Activated T-cell treated with anti-CD3 and anti-CD28 coated beads for 4 hours (primary cell): ENCODE data around the gene CEP55.

Source experiments
- DNase-seq: peaks from one replicate; pipeline ENCODE4 v3.0.0-alpha.2; 2020

Gene CEP55

GRCh38 chr10:93471110-93471651 is 25.2 kb upstream of the CEP55 start:
- no peak for DNase-seq

- no peak for DNase-seq
Measured at GRCh38 chr10:93473161-93473560, 23.3 kb upstream of the CEP55 start.

- DNase-seq: no peak
Measured at GRCh38 chr10:93473804-93474472, 22.5 kb upstream of the CEP55 start.

GRCh38 chr10:93475227-93475626 is 21.2 kb upstream of the CEP55 start:
- no peak for DNase-seq

- no peak for DNase-seq
Measured at GRCh38 chr10:93475871-93476270, 20.5 kb upstream of the CEP55 start.

- no peak for DNase-seq
Measured at GRCh38 chr10:93476756-93477155, 19.7 kb upstream of the CEP55 start.

DNA sequence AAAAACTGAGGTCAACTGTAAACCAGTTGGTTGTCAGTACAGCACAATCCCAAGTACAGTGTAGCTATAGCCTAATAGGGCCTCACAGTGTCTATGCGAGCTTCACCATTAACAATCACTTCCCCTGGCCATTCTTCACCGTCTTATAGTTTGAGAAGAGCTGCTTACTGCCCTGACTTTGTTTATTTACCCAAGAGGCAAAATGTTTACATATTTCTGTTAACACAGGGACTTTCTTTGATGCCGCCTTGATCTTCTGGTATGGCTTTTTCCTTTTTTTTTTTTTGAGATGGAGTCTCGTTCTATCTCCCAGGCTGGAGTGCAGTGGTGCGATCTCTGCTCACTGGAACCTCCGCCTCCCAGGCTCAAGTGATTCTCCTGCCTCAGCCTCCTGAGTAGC is 17.5 kb upstream of the CEP55 start:
- no peak for DNase-seq

- no peak for DNase-seq
Measured at GRCh38 chr10:93481637-93482144, 14.7 kb upstream of the CEP55 start.

- peak; percentile 44 for DNase-seq
Measured at GRCh38 chr10:93482145-93482834, 14.1 kb upstream of the CEP55 start, which contains the start of gene MYOF. MYOF (minus strand) TSS chr10:93482334; CDS start chr10:93482194, 140 bp downstream.

GRCh38 chr10:93485690-93486089 is 10.7 kb upstream of the CEP55 start:
- DNase-seq: no peak

GRCh38 chr10:93488956-93489528 is 7.4 kb upstream of the CEP55 start:
- DNase-seq: no peak

- no peak for DNase-seq
Measured at GRCh38 chr10:93491602-93492121, 4.8 kb upstream of the CEP55 start.

- no peak for DNase-seq
Measured at GRCh38 chr10:93493162-93493561, 3.2 kb upstream of the CEP55 start.

DNA sequence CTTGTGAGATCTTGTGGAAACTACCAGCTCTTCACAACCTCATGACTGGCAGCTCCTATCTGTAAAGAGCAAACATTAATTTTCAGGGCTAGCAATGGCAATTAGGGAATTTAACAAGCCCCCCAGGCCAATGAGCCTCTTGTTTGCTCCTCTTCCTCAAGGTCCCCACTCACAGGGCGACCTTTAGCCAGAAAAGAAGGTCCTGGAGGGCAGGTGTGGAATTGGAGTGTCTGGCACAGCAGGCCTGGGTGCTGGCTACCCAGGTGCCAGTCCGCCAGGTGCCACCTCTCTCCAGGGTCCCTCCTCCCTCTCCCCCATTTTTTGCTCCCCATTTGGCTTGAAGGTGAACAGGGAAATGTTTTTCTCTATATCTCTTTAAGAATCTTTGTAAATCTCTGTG is 1.9 kb upstream of the CEP55 start:
- DNase-seq: no peak

DNA sequence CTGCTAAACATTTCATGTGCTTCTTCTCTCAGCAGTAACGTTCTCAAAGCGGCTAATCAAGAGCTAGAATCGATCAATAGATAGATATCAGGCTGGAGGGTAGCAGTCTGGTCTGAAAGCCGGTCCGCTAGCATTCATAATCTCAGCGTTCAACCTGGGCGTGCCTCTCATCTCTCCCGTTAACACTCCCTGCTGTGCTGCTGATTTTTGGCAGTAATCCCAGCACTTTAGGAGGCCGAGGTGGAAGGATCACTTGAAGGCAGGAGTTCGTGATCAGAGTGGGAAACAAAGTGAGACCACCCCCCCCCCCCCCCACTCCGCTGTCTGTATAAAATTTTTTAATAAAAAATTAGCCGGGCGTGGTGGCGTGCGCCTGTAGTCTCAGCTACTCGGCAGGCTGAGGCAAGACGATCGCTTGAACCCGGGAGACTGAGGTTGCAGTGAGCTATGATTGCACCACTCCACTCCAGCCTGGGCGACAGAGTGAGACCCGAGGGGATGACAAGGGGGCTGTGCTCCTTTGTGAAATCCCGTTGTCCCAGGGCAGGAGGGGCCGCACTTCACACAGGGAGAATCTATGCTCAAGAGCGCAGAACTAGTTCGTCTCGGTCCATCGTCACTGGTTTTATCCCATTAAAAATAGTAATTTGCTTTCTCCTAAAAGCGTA is 624 bp upstream of the CEP55 start:
- peak; percentile 9 for DNase-seq

- DNase-seq: no peak
Measured at GRCh38 chr10:93498166-93498565, 1.8 kb downstream of the CEP55 start.

DNA sequence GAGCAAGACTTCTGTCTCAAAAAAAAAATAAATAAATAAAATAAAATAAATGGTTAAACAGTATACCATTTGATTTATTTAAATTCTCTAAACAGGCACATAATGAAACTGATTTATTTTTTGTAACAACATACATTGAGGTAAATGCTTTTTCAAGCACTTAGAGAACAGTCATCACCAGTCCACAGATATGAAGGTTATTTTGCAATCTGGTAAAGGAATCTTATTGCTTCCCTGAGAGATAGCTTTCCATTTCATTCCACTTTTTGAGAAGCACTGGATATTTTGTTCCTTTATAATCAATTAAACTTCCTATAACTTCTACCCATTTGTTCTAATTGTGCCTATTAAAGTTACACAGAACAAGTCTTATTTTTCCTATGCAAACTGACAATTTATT is 5.2 kb downstream of the CEP55 start:
- DNase-seq: no peak

DNA sequence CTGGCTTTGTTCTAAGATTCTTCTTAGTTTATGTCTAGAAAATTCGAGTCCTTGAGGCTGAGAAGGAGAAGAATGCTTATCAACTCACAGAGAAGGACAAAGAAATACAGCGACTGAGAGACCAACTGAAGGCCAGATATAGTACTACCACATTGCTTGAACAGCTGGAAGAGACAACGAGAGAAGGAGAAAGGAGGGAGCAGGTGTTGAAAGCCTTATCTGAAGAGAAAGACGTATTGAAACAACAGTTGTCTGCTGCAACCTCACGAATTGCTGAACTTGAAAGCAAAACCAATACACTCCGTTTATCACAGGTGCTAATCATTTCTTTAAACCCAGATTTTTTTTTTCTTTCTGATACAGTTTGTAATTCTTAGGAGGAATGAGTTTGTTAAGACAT is 6.7 kb downstream of the CEP55 start:
- no peak for DNase-seq

- DNase-seq: no peak
Measured at GRCh38 chr10:93505075-93505474, 8.7 kb downstream of the CEP55 start.

DNA sequence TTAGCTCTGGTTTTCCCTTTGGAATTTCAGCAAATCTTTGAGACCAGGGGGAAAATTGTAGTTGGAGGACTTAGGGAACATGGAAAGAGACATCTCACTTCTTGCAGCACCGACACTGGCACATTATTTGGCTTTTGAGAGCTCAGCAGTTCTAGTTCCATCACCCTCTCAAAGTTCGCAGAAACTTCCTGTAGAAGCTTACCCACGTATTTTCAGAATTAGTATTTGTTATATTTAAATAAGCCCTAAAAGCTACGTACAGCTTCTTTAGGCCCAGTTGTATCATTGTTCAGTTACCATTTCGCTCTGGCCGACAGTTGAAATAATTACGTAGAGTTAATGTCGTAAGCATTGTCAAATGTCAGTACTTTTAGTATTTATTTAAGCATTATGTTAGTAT is 13.4 kb downstream of the CEP55 start:
- no peak for DNase-seq

GRCh38 chr10:93512565-93512964 is 16.2 kb downstream of the CEP55 start:
- no peak for DNase-seq

DNA sequence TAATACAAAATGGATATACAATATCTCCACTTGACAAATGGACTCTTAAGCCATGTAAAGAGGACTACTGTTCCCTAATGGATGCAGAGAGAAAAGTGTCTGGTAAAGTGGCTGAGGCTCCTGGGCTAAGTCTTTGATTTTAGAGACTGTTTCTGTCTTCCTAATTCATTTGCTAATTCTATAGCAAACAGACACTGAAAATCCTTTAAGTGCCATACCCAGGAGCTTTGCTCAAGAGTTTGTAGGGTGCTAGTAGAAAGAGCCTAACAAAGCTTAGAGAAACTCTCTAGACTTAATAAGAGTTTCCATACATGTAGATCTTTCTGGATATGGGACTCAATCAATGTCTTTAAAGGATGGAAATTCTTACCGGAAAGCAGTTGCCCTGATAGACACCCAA is 16.7 kb downstream of the CEP55 start:
- no peak for DNase-seq

- DNase-seq: no peak
Measured at GRCh38 chr10:93514521-93514920, 18.1 kb downstream of the CEP55 start.
